GM19099 (cell line): ENCODE data around the gene CIART.

Source experiments
- POLR2A ChIP-seq: IDR thresholded peaks from 3 replicates; pipeline ENCODE4 v1.6.1; 2011; ENCODE audit warnings: low read depth; ENCODE audit not compliant: insufficient read length; ENCODE audit errors: extremely low read depth

CIART gene

DNA sequence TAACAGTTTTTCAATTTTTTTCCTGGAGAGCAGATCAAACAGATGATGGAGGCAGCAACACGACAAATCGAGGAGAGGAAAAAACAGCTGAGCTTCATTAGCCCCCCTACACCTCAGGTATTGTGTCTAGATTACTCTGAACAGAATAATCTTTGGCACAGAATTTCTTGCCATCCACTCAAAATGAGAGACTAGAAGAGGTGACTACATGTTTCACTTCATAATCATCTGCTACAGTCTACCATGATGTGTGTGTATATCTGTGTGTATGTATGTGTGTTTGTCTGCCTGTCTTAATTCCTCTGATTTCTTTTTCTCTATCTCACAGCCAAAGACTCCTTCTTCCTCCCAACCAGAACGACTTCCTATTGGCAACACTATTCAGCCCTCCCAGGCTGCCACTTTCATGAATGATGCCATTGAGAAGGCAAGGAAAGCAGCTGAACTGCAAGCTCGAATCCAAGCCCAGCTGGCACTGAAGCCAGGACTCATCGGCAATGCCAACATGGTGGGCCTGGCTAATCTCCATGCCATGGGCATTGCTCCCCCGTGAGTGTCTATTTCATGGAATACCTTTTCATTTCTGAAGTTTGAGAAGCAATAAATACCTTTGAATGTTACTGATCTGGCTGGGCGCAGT is 50.4 kb downstream of the CIART start:
- TF ChIP-seq POLR2A: no peak
